GM15510 (cell line): ENCODE data around the gene RAB26.

Experiments used
- POLR2A ChIP-seq: IDR thresholded peaks from 3 replicates; pipeline ENCODE4 v1.6.1; 2011; ENCODE audit warnings: borderline replicate concordance; ENCODE audit not compliant: insufficient read length; ENCODE audit errors: extremely low read depth

RAB26 gene

DNA sequence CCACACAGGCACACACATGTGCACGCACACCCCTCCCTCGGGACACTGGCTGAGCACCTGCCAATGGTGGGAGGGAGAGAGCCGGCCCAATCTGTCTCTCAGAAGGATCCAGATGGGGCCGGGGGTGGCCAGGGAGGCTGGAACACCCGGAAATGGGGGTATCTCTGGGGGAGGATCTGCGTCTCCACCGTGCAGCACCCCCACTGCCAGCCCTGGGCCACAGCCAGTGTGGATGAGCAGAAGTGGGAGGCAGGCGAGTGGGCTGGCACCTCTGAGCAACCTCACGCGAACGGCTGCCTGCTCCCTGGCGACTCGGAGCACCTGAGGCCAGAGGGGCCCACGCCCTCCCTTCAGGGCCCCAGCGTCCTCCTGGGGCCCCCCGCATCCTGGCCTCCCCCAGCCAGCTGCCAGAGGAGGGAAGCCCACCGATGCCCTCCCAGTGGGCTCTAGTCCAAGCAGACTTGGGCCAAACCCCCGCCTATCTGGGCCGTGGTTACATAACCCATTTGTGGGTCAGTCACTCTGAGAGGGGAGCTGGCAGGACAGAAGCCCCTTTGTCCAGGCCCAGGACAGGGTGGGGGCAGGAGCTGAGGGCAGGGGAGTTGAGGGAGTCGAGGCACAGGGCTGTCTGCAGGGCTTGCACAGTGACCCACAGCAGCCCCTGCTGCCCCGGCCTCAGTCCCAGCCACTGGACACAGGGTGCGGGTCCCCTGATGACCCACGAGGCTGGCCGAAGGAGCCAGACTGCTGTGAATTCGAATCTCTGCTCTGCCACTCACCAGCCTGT, 42.4 kb downstream of the RAB26 start:
- TF ChIP-seq POLR2A, result no peak

DNA sequence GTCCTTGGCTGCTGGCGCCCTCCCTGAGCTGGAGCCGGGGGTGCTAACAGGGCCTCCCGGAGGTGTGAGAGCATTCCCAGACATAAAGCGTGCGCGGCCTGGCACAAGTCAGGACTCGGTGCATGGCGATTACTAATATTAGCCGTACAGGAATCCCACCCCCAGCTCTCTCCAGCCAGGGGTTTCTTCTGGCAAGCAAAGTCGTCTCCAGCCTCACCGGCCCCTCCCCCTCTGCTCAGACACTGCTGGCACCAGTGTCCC, 43.0 kb downstream of the RAB26 start:
- no peak for TF ChIP-seq POLR2A

DNA sequence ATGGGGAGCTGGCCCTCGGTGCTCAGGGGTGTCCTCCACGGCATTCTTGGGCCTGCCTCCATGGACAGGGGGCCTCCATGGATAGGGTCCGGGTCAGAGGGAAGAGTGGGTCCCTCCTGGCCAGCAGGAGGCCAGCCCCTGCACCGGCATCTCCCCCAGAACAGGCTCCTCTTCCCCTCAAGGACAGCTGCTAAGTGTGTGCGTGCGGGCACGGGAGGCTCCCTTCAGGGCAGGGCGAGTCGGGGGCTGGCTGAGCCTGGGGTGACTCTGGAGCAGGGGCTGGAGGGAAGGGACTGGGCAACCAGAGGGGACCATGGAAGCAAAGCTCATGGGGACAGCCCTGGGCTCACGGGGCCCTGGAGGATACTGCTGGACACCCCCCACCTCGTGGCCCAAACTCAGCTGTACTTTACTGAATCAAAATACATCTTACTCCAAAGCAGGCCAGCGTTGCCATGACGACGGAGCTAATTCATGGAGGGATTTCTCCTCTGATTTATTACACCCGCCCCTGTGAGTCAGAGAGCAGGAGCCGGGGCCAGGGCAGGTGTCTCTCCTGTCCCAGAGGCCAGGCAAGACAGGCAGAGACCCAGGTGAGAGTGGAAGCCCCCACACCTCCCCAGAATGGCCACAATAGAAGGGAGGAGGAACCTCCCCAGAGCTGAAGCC, 45.9 kb downstream of the RAB26 start:
- TF ChIP-seq POLR2A, result no peak

GRCh38 chr16:2194852-2195321, 46.5 kb downstream of the RAB26 start:
- TF ChIP-seq POLR2A, result no peak

GRCh38 chr16:2195322-2196161, 47.1 kb downstream of the RAB26 start:
- no peak for TF ChIP-seq POLR2A

- no peak for TF ChIP-seq POLR2A
Measured at GRCh38 chr16:2196162-2196980, 47.9 kb downstream of the RAB26 start, which contains the start of gene CASKIN1. TSS of gene CASKIN1 (minus strand) at chr16:2196605. CDS start at chr16:2196432, 173 bp downstream.

- TF ChIP-seq POLR2A, result no peak
Measured at GRCh38 chr16:2196981-2197511, 48.6 kb downstream of the RAB26 start.

- no peak for TF ChIP-seq POLR2A
Measured at GRCh38 chr16:2197765-2198164, 49.3 kb downstream of the RAB26 start.

DNA sequence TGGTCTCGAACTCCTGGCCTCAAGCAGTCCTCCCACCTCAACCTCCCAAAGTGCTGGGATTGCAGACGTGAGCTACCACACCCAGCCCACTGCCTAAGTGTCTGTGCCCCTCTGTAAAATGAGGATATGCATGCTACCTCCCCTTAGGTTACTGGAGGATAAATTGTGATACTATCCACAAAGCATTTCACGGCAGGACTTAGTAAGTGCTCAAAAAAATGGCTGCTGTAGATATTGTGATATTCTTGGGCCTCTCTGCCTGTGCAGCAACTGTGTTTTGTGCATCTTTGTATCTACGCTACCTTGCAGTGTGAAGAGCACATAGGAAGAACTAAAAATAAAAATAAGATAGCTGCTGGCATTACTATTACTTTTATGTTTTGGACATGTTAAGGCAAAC, 49.9 kb downstream of the RAB26 start:
- TF ChIP-seq POLR2A, result no peak

DNA sequence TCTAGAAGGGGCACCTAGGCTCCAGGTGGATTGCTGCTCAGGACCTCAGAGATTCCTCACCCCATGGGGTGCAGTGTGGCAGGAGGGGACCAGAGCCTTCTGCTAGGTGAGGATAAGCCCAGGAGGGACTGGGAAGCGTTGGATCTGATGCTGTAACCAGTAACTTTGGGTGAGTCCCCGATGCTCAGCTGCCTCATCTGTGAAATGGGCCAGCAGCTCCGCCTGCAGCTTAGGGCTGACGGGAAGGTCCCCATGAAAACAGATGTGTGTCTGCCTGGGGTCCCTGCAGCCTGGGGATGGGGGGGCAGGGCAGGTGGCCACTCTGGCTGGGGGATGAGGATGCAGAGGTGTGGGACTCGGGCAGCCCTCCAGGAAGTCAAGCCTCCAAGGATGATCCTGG, 50.7 kb downstream of the RAB26 start:
- TF ChIP-seq POLR2A, result no peak

DNA sequence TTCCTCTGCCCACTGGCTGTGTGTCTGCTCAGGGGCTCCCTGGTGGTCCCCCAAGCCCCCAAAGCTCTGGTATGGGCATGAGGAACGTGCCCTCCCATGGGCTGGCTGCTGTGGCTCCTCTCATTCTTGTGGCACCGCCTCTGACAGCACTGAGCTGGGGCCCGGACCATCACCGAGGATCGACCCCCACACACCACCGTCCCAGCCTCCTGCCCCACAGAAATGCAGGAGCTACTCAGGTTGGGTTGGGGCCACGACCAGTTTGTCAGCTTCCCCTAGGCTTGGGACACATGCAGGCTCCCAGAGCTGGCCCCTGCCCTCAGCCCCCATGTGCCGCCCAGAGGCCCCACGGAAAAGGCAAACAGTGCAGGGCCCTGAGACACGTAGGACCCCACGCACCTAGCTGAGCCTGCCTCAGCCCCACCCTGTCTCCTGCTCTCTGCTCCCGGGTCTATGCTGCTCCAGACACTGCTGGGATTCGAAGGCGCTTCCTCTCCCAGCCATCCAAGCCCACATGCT, 51.3 kb downstream of the RAB26 start:
- TF ChIP-seq POLR2A, result no peak

- TF ChIP-seq POLR2A, result no peak
Measured at GRCh38 chr16:2200313-2200712, 51.9 kb downstream of the RAB26 start.
